GM21367 (cell line): Measurements from ENCODE around the gene MRPL55.

Experiments used
- ATAC-seq: cut with Tn5 transposase; IDR thresholded peaks from one replicate; pipeline ENCODE4 v1.9.1; 2021; ENCODE audit not compliant: unreplicated experiment

Gene MRPL55

DNA sequence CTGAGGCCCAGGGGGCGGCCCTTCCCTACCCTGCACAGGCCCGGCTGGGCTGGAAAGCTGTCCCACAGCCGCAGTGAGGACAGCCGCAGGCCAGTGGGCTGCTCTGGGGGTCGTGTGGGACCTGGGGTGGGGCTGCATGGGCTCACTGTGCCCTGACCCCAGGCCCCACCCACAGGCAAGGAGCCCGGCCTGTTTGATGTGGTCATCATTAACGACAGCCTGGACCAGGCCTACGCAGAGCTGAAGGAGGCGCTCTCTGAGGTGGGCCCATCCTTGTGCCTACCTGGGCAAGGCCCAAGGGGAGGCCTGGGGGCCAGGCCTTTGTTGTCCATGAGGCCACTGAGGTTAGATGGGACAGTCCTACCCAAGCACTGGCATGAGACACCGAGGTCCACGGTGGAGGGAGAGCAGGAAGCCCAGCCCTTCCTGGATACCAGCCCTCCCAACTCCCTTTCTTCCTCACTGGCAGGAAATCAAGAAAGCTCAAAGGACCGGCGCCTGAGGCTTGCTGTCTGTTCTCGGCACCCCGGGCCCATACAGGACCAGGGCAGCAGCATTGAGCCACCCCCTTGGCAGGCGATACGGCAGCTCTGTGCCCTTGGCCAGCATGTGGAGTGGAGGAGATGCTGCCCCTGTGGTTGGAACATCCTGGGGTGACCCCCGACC lies 39.2 kb upstream of the MRPL55 start:
- ATAC-seq: no peak

- ATAC-seq: no peak
Observed at GRCh38 chr1:228147768-228148167, 38.7 kb upstream of the MRPL55 start.

- no peak for ATAC-seq
Observed at GRCh38 chr1:228147151-228147693, 38.1 kb upstream of the MRPL55 start.

- ATAC-seq: no peak
Observed at GRCh38 chr1:228146417-228147150, 37.5 kb upstream of the MRPL55 start.

- ATAC-seq: no peak
Observed at GRCh38 chr1:228145463-228146416, 36.6 kb upstream of the MRPL55 start.

DNA sequence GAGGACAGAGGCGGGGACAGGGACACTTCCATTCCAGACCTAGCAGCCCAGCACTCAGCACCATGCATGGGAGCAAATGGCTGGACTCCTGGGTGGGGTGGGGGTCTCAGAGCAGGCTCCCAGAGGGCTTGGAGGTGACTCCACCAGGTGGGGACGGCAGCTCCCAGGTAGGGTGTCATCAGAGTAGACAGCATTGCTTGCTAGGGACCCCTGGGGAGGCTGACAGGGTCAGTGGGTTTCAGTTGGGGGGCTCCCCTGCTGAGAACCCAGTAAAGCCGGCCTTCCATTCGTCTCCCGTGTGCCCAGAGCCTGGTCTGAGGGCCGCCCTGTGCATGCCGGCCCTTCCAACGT lies 35.9 kb upstream of the MRPL55 start:
- ATAC-seq: no peak

DNA sequence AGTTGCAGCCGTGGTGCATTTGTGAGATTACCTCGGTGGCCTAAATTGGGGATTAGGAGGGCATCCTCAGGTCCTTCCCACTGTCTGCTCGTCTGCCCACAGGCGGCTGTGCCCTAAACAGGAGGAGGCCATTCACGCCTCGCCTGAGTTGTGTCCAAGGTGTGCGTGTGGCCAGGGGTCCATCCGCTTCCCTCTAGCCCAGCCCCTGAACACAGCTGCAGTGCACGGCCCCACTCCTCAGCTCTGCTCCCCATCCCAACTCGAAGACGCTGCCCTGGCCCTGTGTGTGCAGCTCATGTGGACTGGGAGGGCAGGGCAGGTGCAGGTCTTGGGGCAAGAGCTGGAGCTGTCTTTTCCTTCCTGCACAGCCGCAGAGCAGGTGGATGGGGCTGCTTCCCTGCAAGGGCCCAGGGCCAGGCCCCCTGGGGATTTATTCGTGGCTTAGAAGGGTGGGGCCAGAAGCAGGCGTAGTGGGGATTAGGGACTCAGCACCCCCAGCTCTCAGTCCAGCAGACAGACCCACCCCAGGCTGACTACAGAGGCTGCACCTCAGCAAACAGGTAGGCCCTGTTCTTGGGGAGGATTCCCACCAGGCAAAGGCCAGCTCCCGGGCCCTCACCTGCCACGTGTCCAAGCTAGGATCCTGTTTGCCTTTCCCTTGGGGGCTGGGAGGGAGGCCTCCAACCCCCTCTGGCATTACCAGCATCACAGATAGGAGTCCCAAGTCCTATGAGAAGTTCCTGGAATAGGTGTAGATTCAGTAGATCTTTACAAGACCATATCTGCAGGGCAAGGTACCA lies 35.3 kb upstream of the MRPL55 start:
- no peak for ATAC-seq

- no peak for ATAC-seq
Observed at GRCh38 chr1:228143480-228144192, 34.5 kb upstream of the MRPL55 start.

- no peak for ATAC-seq
Observed at GRCh38 chr1:228142701-228143136, 33.6 kb upstream of the MRPL55 start.

- ATAC-seq: no peak
Observed at GRCh38 chr1:228142155-228142691, 33.1 kb upstream of the MRPL55 start.

- no peak for ATAC-seq
Observed at GRCh38 chr1:228141226-228142044, 32.3 kb upstream of the MRPL55 start.

GRCh38 chr1:228140724-228141225 lies 31.7 kb upstream of the MRPL55 start:
- ATAC-seq: no peak

- ATAC-seq: peak; percentile 88
Observed at GRCh38 chr1:228139931-228140723, 31.0 kb upstream of the MRPL55 start, which contains the start of gene GUK1. Gene GUK1, plus strand, starts transcription at chr1:228140279. Its CDS starts 24 bp downstream, at chr1:228140303.

- no peak for ATAC-seq
Observed at GRCh38 chr1:228139406-228139930, 30.4 kb upstream of the MRPL55 start.

GRCh38 chr1:228136901-228137300 lies 27.8 kb upstream of the MRPL55 start:
- ATAC-seq: no peak

- no peak for ATAC-seq
Observed at GRCh38 chr1:228134591-228134990, 25.5 kb upstream of the MRPL55 start.

- no peak for ATAC-seq
Observed at GRCh38 chr1:228131766-228132165, 22.7 kb upstream of the MRPL55 start.
